GM19372 (cell line): Measurements from ENCODE around the gene KLHL36.
"Not testable (repeated sequence)": the region's sequence is repeated elsewhere in the genome, so short reads cannot be mapped to it uniquely, and the experiment has no call there.

ENCODE experiments used
- ATAC-seq: cut with Tn5 transposase; IDR thresholded peaks from one replicate; pipeline ENCODE4 v1.9.1; 2021; ENCODE audit warnings: mild to moderate bottlenecking, low read depth, moderate library complexity; ENCODE audit not compliant: unreplicated experiment

The KLHL36 gene

DNA sequence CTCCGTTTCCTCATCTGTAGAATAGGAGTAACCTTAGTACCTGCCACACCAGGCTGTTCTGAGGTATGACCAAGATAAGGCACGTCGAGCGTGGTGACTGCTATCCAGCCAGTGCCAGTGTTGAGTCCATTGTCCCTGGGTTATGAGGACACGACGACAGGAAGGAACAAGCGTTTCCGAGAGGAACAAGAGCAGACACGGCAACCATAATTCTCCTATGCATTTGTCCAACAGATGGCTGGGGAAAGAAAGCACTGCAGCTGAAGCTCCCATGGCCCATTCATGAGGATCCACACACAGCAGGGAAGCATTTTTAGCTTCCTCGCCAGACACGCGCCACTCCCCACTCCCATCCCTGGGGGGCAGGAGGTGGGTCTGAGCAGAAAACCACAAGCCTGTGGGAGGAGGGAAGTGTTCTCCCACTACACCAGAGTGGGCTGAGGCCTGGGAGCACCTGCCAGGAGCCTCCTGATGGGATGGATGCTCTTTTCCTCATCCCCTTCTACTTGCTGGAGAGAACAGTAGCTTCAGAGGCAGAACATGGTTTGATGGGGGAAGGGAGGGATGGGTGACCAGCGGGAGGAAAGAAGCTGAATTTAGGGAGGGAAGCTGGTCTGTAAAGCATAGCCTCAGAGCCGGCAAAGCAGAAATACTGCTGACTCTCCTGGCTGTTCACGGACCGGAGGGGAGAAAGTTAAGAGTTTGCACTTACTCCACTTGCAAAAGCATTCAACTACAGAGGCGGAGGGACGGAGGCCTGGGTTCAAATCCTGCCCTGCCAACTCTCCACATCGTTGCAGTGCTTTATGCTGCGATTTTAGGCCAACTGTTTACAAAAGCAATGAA lies 33.1 kb upstream of the KLHL36 start:
- ATAC-seq = no peak

DNA sequence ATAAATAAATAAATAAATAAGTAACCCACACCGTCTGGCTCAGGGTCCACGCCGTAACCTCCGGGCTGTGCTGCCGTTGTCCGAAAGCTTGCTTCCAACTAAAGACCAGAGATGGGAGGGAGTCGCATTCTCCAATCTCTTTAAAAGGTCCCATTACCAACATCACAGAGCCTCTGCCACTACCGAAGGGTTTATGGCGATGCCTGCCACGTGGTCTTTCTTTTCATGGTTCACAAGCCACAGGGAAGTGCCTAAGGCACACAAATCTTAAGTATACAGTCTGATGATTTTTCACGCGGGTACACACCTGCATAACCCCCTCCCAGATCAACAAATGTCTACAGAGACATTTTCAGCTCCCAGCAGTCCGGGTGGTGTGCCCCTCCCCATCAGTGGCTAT lies 31.8 kb upstream of the KLHL36 start:
- no peak for ATAC-seq

DNA sequence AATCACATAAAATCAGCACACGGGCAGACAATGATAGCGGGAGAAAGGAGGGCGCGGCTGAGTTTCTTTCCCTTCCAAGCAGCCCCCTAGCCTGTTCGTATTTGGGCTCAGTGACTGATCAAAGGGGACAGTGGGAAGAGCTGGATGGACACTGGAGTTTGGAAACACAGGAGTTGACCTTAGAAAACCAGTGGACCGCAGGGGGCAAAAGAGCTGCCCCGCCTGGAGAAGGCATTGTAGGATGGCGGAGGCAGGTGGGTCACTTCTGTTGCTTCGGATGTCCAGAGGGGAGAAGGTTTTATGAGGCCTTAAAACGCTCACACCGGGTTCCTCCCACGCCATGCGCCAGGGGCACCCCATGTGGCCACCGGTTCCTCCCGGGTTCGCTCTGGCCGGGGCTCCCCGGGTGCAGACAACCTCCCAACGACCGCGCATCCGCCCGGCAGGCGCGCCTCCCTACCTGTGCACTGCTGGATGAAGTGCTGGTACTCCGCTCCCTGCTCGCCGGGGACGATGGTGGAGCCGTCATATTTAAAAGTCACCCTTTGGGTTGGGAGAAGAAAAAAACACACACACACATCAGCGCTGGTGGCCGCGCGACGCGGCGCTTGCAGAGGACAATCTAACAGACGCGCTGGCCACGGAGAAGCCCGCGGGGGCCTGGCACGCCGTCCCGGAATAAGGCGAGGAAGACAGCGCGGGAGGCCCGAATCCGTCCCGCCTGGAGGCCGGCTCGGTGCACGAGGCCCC lies 31.1 kb upstream of the KLHL36 start:
- peak; percentile 25 for ATAC-seq

DNA sequence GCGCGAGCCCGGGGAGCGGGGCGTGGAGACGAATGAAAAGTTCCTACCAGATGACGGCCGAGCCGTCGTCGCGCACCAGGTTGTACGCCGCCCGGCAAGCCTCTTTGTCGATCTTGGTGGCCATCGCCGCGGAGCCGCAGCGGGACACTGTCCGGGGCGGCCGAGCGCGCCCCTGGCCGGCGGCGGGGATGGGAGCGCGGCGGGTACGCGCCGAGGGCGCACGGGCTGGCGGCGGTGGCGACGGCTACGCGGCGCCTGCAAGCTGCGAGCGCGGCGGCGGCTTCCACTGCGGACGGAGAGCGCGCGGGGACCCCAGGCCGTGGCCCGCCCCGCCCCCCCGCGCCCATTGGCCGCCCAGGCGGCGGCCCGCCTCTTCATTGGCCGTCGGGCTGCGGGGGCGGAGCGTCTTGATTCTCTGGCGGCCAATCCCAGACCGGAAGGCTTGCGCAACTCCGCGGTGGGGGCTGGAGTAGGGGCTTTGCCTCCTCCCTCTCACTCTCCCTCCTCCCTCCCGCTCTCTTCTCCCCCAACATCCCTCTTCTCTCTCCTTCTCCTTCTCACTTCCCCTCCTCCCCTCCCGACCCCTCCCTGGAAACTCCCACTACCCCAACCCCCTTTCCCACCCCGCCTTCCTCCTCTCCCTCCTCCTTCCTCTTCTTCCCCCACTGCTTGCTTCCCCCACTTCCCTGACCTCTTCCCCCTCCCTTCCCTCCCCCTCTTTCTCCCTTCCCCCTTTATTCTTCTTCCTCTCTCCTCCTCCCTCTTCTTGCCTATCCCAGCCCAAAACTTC lies 30.3 kb upstream of the KLHL36 start, which contains the start of gene COTL1:
Gene COTL1 (minus strand): TSS at position 288 of the 790 bp plus-strand sequence. CDS start 164 bp downstream, at position 124.
- peak; percentile 80 for ATAC-seq

DNA sequence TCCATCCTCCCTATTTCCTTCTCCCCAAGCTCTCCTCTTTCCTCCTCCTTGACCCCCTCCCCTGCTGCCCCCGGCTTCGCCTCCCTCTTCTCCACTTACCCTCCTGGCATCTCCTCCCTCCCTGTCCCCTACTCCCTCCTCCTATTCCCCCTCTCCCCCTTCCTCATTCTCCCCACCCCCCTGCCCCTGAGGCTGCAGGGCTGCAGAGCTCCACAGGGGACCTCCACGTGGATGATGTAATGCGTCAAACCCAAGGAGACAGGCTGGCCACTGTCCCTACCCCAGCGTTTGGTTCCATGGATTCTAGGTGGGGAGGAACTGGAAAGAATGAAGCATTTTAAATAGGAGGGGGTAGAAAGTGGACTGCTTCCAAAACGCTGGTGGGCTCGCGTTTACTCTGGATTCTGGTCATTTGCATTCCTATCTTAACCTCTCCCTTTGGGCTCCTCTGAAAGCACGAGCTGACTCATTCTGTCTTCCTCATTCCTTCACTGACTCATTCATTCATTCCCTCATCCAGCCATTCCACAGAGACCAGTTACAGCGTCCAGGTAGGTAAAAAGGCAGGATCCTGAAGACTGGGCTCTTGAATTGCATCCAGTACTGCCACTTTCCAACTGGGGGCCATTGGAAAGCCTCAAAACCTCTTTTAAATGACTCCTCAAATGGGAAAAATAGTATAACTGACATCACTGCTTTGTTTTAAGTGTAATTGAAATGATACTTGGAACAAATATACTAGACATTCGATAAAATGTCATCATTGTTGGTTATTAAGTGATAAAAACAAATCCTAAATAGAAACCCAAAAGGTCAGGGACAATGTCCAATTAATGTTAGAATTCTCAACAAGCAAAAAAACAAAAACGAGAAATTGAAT lies 29.5 kb upstream of the KLHL36 start:
- no peak for ATAC-seq

DNA sequence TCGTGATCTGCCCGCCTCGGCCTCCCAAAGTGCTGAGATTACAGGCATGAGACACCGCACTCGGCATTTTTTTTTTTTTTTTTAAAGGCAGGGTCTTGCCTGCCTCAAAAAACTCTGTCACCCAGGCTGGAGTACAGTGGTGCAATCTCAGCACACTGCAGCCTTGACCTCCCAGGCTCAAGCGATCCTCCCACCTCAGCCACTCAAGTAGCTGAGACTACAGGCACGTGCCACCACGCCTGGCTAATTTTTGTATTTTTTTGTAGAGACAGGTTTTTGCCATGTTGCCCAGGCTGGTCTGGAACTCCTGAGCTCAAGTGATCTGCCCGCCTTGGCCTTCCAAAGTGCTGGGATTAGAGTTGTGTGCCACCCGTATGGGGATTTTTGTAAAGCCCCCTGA lies 27.4 kb upstream of the KLHL36 start:
- not testable (repeated sequence) for ATAC-seq

DNA sequence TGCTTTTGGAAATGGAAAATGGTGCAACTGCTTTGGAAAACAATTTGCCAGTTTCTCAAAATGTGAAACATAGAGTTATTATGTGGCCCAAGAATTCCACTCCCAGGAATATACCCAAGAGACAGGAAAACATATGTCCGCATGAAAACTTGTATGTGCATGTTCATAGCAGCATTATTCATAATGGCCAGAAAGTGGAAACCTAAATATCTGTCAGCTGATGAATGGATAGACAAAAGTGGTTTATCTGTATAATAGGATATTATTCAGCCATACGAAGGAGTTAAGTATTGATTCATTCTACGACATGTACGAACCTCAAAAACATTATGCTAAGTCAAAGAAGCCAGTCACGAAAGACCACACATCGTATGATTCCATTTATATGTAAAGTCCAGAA lies 22.8 kb upstream of the KLHL36 start:
- ATAC-seq = no peak

DNA sequence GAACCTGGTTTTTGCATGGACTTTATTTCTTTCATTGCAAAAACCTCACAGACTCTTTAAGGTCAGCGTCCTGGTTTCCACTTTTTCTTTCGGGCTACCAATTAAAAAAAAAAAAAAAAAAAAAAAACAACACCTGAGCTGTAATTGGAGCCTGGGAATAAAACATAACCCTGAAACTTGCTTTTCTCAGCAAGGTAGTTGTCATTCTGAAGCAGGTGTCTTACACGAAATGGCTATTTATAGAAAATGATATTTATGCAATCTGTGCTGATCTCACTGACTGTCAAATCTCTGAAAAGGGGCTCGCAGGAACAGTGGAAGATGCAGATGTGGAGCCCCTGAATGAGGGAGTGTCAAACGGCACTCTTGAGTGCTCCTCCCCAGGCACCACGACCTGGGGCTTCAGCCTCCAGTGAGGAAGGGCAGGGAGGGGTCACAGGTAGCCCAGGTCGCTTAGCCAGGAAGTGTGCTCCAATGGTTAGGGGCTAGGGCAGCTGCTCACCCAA lies 20.0 kb upstream of the KLHL36 start:
- ATAC-seq = no peak

DNA sequence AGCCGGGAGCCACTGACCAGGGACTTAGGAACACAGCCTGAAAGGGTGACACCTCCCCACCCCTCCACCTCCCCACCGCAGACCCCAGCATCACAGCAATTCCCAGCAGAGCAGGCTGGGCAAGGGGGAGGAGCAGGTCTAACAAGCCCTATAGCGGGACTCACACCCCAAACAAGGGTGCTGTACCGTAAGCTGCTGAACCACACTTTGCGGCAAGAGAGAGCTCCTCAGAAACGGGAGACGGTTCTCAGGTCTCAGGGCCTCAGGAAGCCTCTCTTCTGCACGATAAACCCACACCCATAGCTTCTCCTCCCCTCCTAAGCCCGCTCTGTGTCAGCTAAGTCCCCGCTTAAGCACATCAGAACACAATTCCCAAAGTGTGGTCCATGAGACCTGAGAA lies 18.7 kb upstream of the KLHL36 start:
- ATAC-seq = no peak

DNA sequence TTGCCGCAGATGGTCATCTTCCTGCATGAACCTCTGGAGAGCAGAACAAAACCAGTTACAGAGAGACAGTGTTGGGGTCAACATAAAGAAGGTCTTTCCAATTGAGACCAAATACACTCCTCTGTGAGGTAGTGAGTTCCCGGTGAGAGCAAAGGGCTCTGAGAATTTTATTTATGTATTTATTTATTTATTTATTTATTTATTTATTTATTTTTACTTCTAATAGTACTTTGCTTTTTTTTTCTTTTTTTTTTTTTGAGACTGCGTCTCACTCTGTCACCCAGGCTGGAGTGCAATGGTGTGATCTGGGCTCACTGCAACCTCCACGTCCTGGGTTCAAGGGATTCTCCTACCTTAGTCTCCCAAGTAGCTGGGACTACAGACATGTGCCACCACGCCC lies 18.3 kb upstream of the KLHL36 start:
- ATAC-seq = no peak

DNA sequence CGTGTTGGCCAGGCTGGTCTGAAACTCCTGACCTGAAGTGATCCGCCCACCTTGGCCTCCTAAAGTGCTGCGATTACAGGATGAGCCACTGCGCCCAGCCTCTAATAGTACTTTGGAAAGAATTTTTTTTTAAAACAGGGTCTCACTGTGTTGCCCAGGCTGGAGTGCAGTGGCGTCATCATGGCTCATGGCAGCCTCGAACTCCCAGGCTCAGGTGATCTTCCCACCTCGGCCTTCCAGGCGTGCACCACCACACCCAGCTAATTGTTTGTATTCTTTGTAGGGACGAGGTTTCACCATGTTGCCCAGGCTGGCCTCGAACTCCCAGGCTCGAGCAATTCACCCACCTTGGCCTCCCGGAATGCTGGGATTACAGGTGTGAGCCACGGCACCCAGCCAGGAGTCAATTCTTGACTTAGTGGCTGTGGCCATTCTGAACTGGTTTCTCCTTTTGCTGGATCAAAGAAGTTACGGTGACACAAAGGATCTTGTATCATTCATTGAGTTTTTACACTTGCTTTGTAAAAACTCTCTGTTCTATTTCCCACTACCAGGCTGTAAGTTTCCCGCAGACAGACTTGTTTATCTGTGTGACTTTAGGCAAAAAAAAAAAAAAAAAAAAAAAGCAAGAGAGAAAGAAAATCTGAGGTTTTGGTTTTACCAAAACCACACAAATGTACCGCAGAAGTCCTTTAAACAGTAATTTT lies 17.7 kb upstream of the KLHL36 start:
- ATAC-seq = no peak

DNA sequence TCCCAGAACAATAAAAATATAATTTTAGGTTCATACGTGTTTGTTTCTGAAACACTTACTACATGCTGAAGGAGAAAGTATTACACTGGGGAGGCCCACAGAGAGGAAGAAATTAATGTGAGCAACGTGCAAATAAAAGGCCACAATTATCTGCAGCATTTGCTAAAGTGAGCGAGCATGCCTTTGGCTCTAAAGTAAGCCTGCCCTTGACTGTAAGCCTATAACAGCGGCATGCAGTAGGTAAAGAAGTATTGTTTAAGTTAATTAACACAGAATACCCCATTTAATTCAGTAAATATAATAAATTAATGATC lies 17.2 kb upstream of the KLHL36 start:
- ATAC-seq = no peak

DNA sequence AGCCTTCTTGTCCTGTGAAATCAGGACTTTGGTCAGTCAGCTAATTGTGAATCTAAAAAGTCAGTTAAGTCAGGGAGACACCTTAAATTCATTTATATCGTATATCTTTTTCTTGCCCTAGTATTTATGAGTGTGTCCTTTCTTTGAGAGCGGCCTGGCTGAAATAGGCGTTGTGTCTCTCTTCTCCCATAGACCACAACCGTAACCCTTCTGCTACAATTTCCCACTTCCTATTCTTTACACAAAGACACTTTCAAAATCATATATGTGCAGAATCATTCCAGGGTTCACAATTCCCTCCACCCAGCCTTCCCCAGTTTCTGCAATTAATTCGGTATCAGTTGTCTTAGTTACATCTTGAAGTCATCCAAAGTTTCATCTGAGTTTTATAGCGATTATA lies 16.4 kb upstream of the KLHL36 start:
- no peak for ATAC-seq

DNA sequence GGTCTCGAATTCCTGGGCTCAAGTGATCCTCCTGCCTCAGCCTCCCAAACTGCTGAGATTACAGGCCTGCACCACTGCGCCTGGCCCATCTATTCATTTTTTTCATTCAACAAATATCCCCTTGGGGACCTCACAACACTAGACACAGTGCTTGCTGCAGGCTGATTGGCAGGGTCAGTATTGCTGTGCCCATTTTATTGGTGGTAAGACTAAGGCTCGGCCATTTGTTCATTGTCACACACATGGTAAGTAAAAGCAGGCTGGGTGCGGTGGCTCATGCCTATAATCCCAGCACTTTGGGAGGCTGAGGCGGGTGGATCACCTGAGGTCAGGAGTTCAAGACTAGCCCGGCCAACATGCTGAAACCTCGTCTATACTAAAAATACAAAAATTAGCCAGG lies 15.4 kb upstream of the KLHL36 start:
- not testable (repeated sequence) for ATAC-seq

DNA sequence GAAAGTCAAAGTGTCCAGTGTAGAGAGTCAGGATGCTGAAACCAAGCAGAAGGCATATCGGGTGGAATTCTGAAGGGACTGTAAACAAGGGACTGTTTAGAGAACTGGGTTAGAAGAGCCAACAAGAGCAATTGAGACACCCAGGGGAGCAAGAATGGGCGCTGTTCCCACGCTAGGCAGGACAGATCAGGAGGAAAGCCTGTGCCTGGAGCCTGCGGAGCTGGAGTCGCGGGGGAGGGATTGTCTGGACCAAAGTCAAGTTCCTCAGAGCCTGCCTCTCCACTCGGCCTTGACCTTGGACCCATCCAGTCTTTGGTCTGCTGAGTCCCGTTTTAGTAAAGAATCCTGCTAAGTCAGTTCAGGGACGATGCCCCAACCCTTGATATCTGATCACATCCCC lies 14.7 kb upstream of the KLHL36 start:
- ATAC-seq = no peak

DNA sequence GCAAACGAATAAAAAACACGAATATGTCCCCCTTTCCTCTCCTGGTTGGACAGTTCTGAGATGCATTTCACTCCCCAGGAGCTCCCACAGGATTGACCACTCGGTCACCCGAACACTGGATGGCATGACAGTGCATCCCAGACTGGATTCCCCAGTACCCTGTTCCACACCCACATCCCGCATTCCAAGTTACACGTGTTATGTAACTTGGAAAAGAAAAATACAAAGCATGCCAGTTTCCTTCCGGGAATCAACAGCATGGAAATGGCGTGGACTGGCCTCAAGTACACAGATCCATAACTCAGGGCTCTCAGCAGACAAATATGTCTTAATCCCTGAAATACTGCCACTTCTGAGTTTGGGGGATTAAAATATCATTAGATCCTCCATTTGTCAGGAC lies 12.6 kb upstream of the KLHL36 start:
- no peak for ATAC-seq

DNA sequence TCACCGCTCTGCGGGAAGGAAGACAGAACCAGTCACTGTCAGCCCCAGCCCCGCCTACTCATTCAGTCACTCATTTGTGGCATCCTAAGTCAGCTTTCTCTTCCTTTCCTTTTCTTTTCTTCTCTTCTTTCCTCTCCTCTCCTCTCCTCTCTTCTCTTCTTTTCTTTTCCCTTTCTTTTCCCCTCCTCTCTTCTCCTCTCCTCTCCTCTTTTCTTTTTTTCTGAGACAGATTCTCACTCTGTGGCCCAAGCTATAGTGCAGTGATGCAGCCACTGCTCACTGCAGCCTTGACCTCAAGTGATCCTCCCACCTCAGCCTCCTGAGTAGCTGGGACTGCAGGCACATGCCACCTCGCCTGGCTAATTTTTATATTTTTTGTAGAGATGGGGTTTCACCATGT lies 10.6 kb upstream of the KLHL36 start:
- ATAC-seq = no peak

DNA sequence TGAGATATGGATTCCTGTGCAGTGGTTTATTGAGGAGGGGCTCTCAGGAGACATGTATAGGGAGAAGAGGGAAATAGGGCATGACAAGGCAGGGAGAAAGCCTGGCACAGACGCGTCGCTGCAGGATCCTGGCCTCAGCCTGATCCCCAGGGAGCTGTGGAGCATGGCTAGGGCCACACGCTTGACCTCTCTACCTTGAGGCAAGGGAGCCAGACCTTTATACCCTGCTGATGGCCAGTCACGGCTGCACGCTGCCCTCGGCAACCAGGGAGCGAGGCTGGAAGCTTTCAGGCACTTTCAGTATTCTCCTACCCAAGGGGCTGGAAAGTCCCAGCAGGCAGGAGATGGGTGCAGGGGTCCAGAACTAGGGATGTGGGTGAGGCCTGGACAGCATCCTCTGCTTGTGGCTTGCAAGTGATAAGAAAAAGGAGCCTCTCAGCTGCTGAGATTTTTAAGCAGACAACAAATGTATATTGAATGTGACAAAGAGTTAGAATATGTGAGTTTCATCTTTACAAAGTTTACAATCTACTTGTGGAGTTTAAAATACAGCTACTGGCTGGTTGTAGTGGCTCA lies 10.0 kb upstream of the KLHL36 start:
- ATAC-seq = no peak

DNA sequence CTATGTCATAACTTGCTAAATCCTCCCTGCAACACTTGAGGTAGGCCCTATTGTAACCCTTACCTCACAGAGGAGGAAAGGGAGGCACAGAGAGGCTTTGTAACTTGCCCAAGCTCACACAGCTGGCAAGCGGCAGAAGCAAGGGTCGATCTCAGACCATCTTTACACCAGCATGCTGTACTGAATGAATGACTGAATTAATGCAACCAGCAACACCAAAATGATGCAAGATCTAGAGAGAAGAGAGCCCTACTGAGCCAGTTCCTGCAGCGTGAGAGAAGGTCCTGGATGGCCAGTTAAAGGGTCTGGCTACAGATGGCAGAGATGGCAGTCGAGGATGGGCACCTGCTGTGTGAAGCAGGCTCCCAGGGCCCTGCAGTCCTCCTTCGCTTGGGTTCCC lies 8.2 kb upstream of the KLHL36 start:
- no peak for ATAC-seq
